Activated CD8-positive, alpha-beta T cell treated with anti-CD3 and anti-CD28 coated beads for 36 hours (primary cell): ENCODE measurements around the gene SCLY. TPM values are rescaled to one million over a fixed set of nuclear protein-coding genes. Genes with fewer than 3 reads are reported as not detected.
"Not testable (repeated sequence)": the region's sequence is repeated elsewhere in the genome, so short reads cannot be mapped to it uniquely, and the experiment has no call there.

Experiments used
- ATAC-seq: fragments of 200-7000 bp; cut with Tn5 transposase; one replicate; pipeline ENCODE4 v1.10.0; 2021; ENCODE audit warnings: mild to moderate bottlenecking, moderate library complexity
- CTCF ChIA-PET: fragments of 350-600 bp; sonication (Branson Sonifier 250); formaldehyde crosslinking; loops from one replicate; lab custom pipeline; 2021; ENCODE audit warnings: antibody characterized with exemption; lab: Charles Lee
- POLR2A ChIA-PET: fragments of 350-600 bp; sonication (Branson Sonifier 250); formaldehyde crosslinking; loops from one replicate; lab custom pipeline; 2021; ENCODE audit warnings: antibody characterized with exemption; lab: Charles Lee
- DNase-seq: peaks from one replicate; pipeline ENCODE4 v3.0.0-alpha.2; 2020
- H3K27ac Mint-ChIP-seq: one replicate; pipeline ENCODE4 v1.8.0; 2021; ENCODE audit warnings: mild to moderate bottlenecking, mixed read lengths
- H3K27me3 Mint-ChIP-seq: one replicate; pipeline ENCODE4 v1.8.0; 2021; ENCODE audit warnings: mixed read lengths
- H3K36me3 Mint-ChIP-seq: one replicate; pipeline ENCODE4 v1.8.0; 2021; ENCODE audit warnings: low read depth, mixed read lengths
- H3K4me1 Mint-ChIP-seq: one replicate; pipeline ENCODE4 v1.8.0; 2021; ENCODE audit warnings: low read depth, mixed read lengths
- H3K4me3 Mint-ChIP-seq: one replicate; pipeline ENCODE4 v1.8.0; 2021; ENCODE audit warnings: mild to moderate bottlenecking, moderate library complexity, mixed read lengths
- H3K9me3 Mint-ChIP-seq: one replicate; pipeline ENCODE4 v1.8.0; 2021; ENCODE audit warnings: mixed read lengths
- intact Hi-C: fragments of 100-400 bp; cut with micrococcal nuclease; formaldehyde crosslinking; loops from one replicate; pipeline ENCODE4 v1.10.0; 2022
- total RNA-seq, 2 experiments: library from RNA; stranded (reverse); gene quantifications; one replicate each; pipeline ENCODE4 v1.2.3, GENCODE V29; 2021
- TF ChIP-seq, protein P1 (sequence below): fragments of 200-600 bp; IDR thresholded peaks from one replicate; pipeline ENCODE4 v1.8.0; 2022; ENCODE audit warnings: antibody characterized with exemption, mild to moderate bottlenecking

SCLY gene
- total RNA-seq, 2 experiments from 2014 or later = 77.9 to 93.2 TPM

DNA sequence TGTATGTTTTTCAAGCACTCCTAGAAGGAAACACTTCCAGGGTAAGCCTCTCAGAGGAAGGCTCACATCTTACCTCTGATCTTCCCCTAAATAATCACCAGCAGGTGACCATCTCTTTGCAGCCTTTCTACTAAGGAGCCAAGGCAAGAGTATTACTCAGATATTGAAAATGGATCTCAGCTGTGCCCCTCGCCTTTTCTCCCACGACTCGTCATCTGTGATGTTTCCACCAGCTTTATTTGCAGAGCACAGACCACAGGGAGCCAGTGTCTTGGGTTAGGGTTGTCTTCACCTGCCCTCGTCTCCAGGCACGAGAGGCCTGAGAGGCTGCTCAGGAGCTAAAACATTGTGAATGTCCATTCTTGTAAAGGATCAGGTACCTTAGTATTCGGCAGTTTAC is 16.9 kb upstream of the SCLY start:
- CTCF ChIA-PET = interaction anchor here (1.0 to 1.6 kb wide), 2 partner anchors 75 to 103 kb away, joined by 3 read pairs; no protein-coding TSS in a partner anchor

DNA sequence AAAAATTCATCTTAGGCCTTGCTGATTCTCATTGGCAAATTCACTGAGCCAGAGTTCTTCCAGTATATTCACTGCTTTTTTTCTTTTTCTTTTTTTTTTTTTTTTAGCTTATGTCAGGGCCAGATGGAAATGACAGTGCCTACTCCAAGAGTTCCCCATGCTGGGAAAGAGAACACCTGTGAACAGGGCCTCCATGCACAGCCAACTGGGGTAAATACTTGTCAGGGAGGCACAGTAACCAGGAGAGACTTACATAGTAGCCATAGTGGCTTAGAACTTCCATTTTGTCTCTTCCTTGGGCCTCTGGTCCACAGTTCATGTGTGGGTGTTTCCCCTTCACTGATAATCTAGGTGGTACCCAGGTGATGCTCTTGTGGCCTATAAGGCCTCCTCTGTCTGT is 15.2 kb upstream of the SCLY start:
- Mint-ChIP-seq H3K4me3 (no peak overlapping the region), H3K36me3 (peaks cover 45% of the 10 kb centered on the region), H3K4me1 (no peaks in the 10 kb centered on the region), H3K9me3 (peaks cover 14% of the 10 kb centered on the region), H3K27me3 (no peaks in the 10 kb centered on the region), H3K27ac (no peak overlapping the region)
- TF ChIP-seq, protein P1, sequence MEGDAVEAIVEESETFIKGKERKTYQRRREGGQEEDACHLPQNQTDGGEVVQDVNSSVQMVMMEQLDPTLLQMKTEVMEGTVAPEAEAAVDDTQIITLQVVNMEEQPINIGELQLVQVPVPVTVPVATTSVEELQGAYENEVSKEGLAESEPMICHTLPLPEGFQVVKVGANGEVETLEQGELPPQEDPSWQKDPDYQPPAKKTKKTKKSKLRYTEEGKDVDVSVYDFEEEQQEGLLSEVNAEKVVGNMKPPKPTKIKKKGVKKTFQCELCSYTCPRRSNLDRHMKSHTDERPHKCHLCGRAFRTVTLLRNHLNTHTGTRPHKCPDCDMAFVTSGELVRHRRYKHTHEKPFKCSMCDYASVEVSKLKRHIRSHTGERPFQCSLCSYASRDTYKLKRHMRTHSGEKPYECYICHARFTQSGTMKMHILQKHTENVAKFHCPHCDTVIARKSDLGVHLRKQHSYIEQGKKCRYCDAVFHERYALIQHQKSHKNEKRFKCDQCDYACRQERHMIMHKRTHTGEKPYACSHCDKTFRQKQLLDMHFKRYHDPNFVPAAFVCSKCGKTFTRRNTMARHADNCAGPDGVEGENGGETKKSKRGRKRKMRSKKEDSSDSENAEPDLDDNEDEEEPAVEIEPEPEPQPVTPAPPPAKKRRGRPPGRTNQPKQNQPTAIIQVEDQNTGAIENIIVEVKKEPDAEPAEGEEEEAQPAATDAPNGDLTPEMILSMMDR = no peak
- ATAC-seq (no peak), DNase-seq (no peak)
- POLR2A ChIA-PET = interaction anchor here (0.6 kb wide), 1 partner anchor 305 kb away, joined by 3 read pairs; no protein-coding TSS in a partner anchor
- CTCF ChIA-PET = no interaction called here
- intact Hi-C loops = no loop called here

More for the DNA sequence above, 16.9 kb upstream of the SCLY start:
- TF ChIP-seq, protein P1 = no peak
- no peak for ATAC-seq
- Mint-ChIP-seq H3K4me3 (no peak overlapping the region), H3K27me3 (no peaks in the 10 kb centered on the region), H3K36me3 (peaks cover 50% of the 10 kb centered on the region), H3K4me1 (no peaks in the 10 kb centered on the region), H3K9me3 (peaks cover 12% of the 10 kb centered on the region), H3K27ac (no peak overlapping the region)
- POLR2A ChIA-PET = interaction anchor here (0.9 to 1.3 kb wide), 2 partner anchors 15 to 45 kb away, joined by 3 read pairs; no protein-coding TSS in a partner anchor
- intact Hi-C loops = no loop called here
- DNase-seq = no peak

DNA sequence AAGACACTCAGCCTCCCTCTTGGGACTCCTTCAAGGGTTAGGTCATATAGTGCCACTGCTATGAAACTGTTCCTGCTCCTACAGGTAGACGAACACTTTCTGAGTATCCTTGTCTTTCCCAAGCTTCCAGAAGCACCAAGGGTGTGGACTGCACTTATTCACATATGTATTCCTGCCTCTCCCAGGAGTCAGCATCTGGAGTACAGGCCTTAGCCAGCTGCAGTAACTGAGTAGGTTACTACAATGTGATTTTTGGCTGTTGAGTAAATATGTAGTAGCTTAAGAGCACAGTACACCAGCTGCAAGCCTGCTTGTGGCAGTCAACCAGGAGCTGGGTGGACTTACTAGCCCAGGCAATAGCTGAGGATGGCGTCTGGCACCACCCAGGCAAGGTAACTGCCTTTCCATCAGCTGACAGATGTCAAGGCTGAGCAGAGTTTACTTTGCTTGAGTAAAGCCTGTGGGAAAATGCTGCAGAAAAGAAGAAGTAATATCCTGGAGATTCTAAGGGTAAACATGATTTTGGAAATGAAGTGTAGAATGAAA is 14.0 kb upstream of the SCLY start:
- H3K27me3 Mint-ChIP-seq = no peaks in the 10 kb centered on the region
- peaks cover 39% of the 10 kb centered on the region for H3K36me3 Mint-ChIP-seq
- DNase-seq (no peak), ATAC-seq (no peak)
- intact Hi-C loops = no loop called here
- H3K27ac Mint-ChIP-seq = no peak overlapping the region
- ChIA-PET CTCF (interaction anchor here (1.2 kb wide), 1 partner anchor 35 kb away, joined by 3 read pairs; no protein-coding TSS in a partner anchor), POLR2A (no interaction called here)
- H3K9me3 Mint-ChIP-seq = peaks cover 14% of the 10 kb centered on the region
- no peaks in the 10 kb centered on the region for H3K4me1 Mint-ChIP-seq
- no peak overlapping the region for H3K4me3 Mint-ChIP-seq
- TF ChIP-seq, protein P1 = no peak

DNA sequence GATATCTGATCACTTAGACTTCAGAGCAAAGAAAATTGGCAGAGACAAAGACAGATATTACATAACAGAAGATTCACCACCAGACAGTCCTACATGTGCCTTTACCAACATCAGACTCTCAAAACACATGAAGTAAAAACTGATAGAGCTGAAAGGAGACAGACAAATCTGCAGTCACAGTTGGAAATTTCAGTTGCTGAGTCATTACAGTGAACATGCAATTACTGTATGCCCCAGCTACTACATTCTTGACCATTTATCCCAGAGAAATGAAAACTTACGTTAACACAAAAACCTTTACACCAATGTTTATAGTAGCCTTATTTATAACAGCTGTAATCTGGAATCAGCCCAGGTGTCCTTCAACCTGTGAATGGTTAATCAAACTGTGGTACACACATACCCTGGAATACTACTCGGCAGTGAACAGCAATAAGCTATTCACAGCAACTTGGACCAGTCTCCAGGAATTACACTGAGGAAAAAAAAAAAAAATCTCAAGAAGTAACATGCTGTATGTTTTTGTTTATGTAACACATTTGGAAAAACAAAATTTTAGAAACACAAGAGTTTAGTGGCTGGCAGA is 7.5 kb upstream of the SCLY start:
- no peak for DNase-seq
- H3K4me3 Mint-ChIP-seq = no peak overlapping the region
- ChIA-PET CTCF (interaction anchor here (0.7 kb wide), 1 partner anchor 210 kb away, joined by 3 read pairs; no protein-coding TSS in a partner anchor), POLR2A (interaction anchor here (1.4 kb wide), 1 partner anchor 16 kb away, joined by 3 read pairs; no protein-coding TSS in a partner anchor)
- peaks cover 7% of the 10 kb centered on the region for H3K4me1 Mint-ChIP-seq
- no peak for ATAC-seq
- H3K27ac Mint-ChIP-seq = no peak overlapping the region
- intact Hi-C loops = no loop called here
- H3K9me3 Mint-ChIP-seq = peaks cover 5% of the 10 kb centered on the region
- H3K36me3 Mint-ChIP-seq = no peaks in the 10 kb centered on the region
- TF ChIP-seq, protein P1 = no peak
- H3K27me3 Mint-ChIP-seq = peaks cover 25% of the 10 kb centered on the region

DNA sequence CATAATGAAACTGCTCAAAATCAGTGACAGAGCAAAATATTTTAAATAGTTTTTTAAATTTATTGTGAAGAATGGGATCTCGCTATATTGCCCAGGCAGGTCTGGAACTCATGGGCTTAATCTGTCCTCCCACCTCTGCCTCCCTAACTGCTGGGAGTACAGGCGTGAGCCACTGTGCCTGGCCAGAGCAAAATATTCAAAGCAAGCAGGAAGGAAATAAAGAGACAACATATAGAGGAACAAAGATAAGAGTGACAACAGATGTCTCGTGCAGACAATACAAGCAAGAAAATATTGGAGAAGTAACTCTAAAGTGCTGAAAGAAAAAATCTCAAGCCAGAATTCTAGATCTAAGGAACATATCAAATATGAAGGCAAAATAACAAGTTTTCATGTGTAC is 5.0 kb upstream of the SCLY start:
- ChIA-PET POLR2A (no interaction called here), CTCF (no interaction called here)
- Mint-ChIP-seq H3K4me3 (no peak overlapping the region), H3K9me3 (no peaks in the 10 kb centered on the region), H3K27me3 (peaks cover 25% of the 10 kb centered on the region), H3K4me1 (peaks cover 15% of the 10 kb centered on the region), H3K36me3 (peaks cover 11% of the 10 kb centered on the region), H3K27ac (no peak overlapping the region)
- no peak for ATAC-seq
- intact Hi-C loops = no loop called here
- DNase-seq = no peak
- TF ChIP-seq, protein P1 = no peak

DNA sequence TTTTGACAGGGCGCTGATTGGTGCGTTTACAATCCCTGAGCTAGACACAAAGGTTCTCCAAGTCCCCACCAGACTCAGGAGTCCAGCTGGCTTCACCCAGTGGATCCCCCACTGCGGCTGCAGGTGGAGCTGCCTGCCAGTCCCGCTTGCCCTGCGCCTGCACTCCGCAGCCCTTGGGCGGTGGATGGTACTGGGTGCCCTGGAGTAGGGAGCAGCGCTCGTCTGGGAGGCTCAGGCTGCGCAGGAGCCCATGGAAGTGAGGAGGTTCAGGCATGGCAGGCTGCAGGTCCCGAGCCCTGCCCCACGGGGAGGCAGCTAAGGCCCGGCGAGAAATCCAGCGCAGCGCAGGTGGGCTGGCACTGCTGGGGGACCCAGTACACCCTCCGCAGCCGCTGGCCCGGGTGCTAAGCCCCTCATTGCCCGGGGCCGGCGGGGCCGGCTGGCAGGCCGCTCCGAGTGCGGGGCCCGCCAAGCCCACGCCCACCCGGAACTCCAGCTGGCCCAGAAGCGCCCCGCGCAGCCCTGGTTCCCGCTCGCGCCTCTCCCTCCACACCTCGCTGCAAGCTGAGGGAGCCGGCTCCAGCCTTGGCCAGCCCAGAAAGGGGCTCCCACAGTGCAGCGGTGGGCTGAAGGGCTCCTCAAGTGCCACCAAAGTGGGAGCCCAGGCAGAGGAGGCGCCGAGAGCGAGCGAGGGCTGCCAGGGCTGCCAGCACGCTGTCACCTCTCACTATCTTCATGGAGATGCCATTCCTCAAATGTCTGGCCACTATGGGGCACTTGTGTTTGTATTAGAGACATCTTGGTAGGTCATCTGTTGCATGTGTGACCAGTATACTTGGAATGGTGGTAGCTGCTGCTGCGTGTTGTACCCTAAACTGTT is 2.9 kb upstream of the SCLY start:
- DNase-seq, H3K4me3 Mint-ChIP-seq, ATAC-seq, CTCF ChIA-PET, intact Hi-C loops, H3K9me3 Mint-ChIP-seq, POLR2A ChIA-PET, H3K27ac Mint-ChIP-seq: not testable (repeated sequence)
- Mint-ChIP-seq H3K36me3 (peaks cover 23% of the 10 kb centered on the region), H3K4me1 (peaks cover 24% of the 10 kb centered on the region), H3K27me3 (peaks cover 22% of the 10 kb centered on the region)
